Thymus (tissue), 11 donors: Measurements from ENCODE around the gene RUNX2. TPM values are rescaled to one million over a fixed set of nuclear protein-coding genes. Genes with fewer than 3 reads are reported as not detected.

Source experiments
- DNase-seq, 9 donors: peaks; one replicate each; pipeline ENCODE4 v3.0.0-alpha.2; 2013; ENCODE audit warnings: low spot score in 9 of 9, low read depth in 6 of 9, missing footprints in 1 of 9
- H3K27ac ChIP-seq, 2 donors: one replicate each; pipeline ENCODE4 v1.5.1; 2013; ENCODE audit warnings: control low read depth in 1 of 2, low read depth in 1 of 2, low read length in 1 of 2, mild to moderate bottlenecking in 1 of 2, moderate library complexity in 1 of 2
- H3K27me3 ChIP-seq, 2 donors: one replicate each; pipeline ENCODE4 v1.5.1; 2013; ENCODE audit warnings: low read length in 1 of 2; ENCODE audit not compliant: control insufficient read depth in 2 of 2, insufficient read depth in 1 of 2
- H3K36me3 ChIP-seq, 2 donors: one replicate each; pipeline ENCODE4 v1.5.1; 2013; ENCODE audit warnings: low read length in 1 of 2, mild to moderate bottlenecking in 1 of 2, moderate library complexity in 1 of 2; ENCODE audit not compliant: control insufficient read depth in 2 of 2, insufficient read depth in 2 of 2
- H3K4me1 ChIP-seq, 2 donors: one replicate each; pipeline ENCODE4 v1.5.1; 2013; ENCODE audit warnings: low read length in 2 of 2; ENCODE audit not compliant: control insufficient read depth in 2 of 2, insufficient read depth in 2 of 2
- H3K4me3 ChIP-seq, 2 donors: one replicate each; pipeline ENCODE4 v1.5.1; 2013; ENCODE audit warnings: low read length in 2 of 2, control low read depth in 1 of 2, mild to moderate bottlenecking in 1 of 2
- H3K9me3 ChIP-seq, 2 donors: one replicate each; pipeline ENCODE4 v1.5.1; 2013; ENCODE audit warnings: low read length in 1 of 2, mild to moderate bottlenecking in 1 of 2; ENCODE audit not compliant: control insufficient read depth in 2 of 2, insufficient read depth in 1 of 2
- WGBS: extraction: QIAGEN DNeasy Blood & Tissue Kit; methylation state at CpG from one replicate; pipeline ENCODE4 v1.1.7; 2013; 5-methylcytosine and 5-hydroxymethylcytosine counted together
- polyA plus RNA-seq: library from polyadenylated mRNA; stranded (reverse); fragments of 200-250 nt; gene quantifications from one replicate; pipeline ENCODE4 v1.2.3, GENCODE V29; 2013
- total RNA-seq: library from RNA; stranded (reverse); fragments of 120-200 nt; gene quantifications from one replicate; pipeline ENCODE4 v1.2.4, GENCODE V29; 2013
- donor health status: healthy.

RUNX2 gene
- total and polyA plus RNA-seq, 2 donors: 3.7 to 7.1 TPM

GRCh38 chr6:45415315-45415714, 87.2 kb downstream of the RUNX2 start:
- Histone ChIP-seq H3K27me3 (peaks cover 22 to 24% of the 10 kb centered on the region in 2 donors), H3K4me3 (no peak overlapping the region), H3K36me3 (no peaks in the 10 kb centered on the region), H3K9me3 (no peaks in the 10 kb centered on the region), H3K27ac (no peak overlapping the region), H3K4me1 (peaks cover 7 to 13% of the 10 kb centered on the region in 2 donors)
- WGBS: 31% methylated on average over 2 of the region's 2 CpGs
- DNase-seq: no peak

- 77% methylated on average over 3 of the region's 3 CpGs for WGBS
- Histone ChIP-seq H3K27me3 (peaks cover 26 to 30% of the 10 kb centered on the region in 2 donors), H3K9me3 (no peaks in the 10 kb centered on the region), H3K27ac (no peak overlapping the region), H3K4me1 (peaks cover 8 to 19% of the 10 kb centered on the region in 2 donors), H3K36me3 (no peaks in the 10 kb centered on the region), H3K4me3 (no peak overlapping the region)
- no peak for DNase-seq
Observed at GRCh38 chr6:45415788-45416518, 87.8 kb downstream of the RUNX2 start.

- Histone ChIP-seq H3K4me1 (peaks cover 12 to 26% of the 10 kb centered on the region in 2 donors), H3K36me3 (no peaks in the 10 kb centered on the region), H3K9me3 (no peaks in the 10 kb centered on the region), H3K27me3 (peaks cover 33 to 38% of the 10 kb centered on the region in 2 donors), H3K27ac (no peak overlapping the region), H3K4me3 (no peak overlapping the region)
- WGBS: 96% methylated on average over 2 of the region's 2 CpGs
- no peak for DNase-seq
Observed at GRCh38 chr6:45416700-45417099, 88.6 kb downstream of the RUNX2 start.

- 91% methylated on average over 2 of the region's 2 CpGs for WGBS
- Histone ChIP-seq H3K27ac (no peak overlapping the region), H3K9me3 (no peaks in the 10 kb centered on the region), H3K36me3 (no peaks in the 10 kb centered on the region), H3K4me3 (no peak overlapping the region), H3K4me1 (peaks cover 12 to 32% of the 10 kb centered on the region in 2 donors), H3K27me3 (peaks cover 38 to 44% of the 10 kb centered on the region in 2 donors)
- DNase-seq: no peak
Observed at GRCh38 chr6:45417436-45417835, 89.3 kb downstream of the RUNX2 start.

GRCh38 chr6:45419571-45420082, 91.5 kb downstream of the RUNX2 start:
- peaks cover 54 to 66% of the 10 kb centered on the region in 2 donors for H3K27me3 ChIP-seq
- peaks cover 17 to 45% of the 10 kb centered on the region in 2 donors for H3K4me1 ChIP-seq
- no peaks in the 10 kb centered on the region for H3K9me3 ChIP-seq
- peak in 3 of 9 donors; percentile 40 to 70 (median 49) for DNase-seq
- peak overlapping the region; percentile 24 to 33 for H3K4me3 ChIP-seq
- no peaks in the 10 kb centered on the region for H3K36me3 ChIP-seq
- H3K27ac ChIP-seq: no peak overlapping the region
- WGBS: under 1% methylated on average over 38 of the region's 38 CpGs

- WGBS: 2% methylated on average over 40 of the region's 40 CpGs
- Histone ChIP-seq H3K27ac (no peak overlapping the region), H3K4me1 (peaks cover 17 to 45% of the 10 kb centered on the region in 2 donors), H3K9me3 (no peaks in the 10 kb centered on the region), H3K36me3 (no peaks in the 10 kb centered on the region), H3K27me3 (peaks cover 54 to 69% of the 10 kb centered on the region in 2 donors), H3K4me3 (peak overlapping the region; percentile 15 to 24)
- peak in 1 of 9 donors; percentile 66 for DNase-seq
Observed at GRCh38 chr6:45420083-45420908, 92.2 kb downstream of the RUNX2 start.

- peaks cover 17 to 45% of the 10 kb centered on the region in 2 donors for H3K4me1 ChIP-seq
- H3K27me3 ChIP-seq: peaks cover 54 to 67% of the 10 kb centered on the region in 2 donors
- H3K4me3 ChIP-seq: peak overlapping the region; percentile 45 to 55
Observed at GRCh38 chr6:45420909-45421708, 93.0 kb downstream of the RUNX2 start.

GRCh38 chr6:45421709-45422502, 93.8 kb downstream of the RUNX2 start:
- Histone ChIP-seq H3K27ac (peak overlapping the region; percentile 39 to 57), H3K9me3 (no peaks in the 10 kb centered on the region), H3K36me3 (no peaks in the 10 kb centered on the region), H3K4me1 (peaks cover 17 to 45% of the 10 kb centered on the region in 2 donors), H3K4me3 (peak overlapping the region; percentile 55 to 57), H3K27me3 (peaks cover 54 to 69% of the 10 kb centered on the region in 2 donors)
- peak in 3 of 9 donors; percentile 46 to 79 (median 56) for DNase-seq
- WGBS: under 1% methylated on average over 83 of the region's 83 CpGs

More at GRCh38 chr6:45420909-45421708, 93.0 kb downstream of the RUNX2 start:
- Histone ChIP-seq H3K27ac (peak overlapping the region in 1 of 2 donors; percentile 57), H3K9me3 (no peaks in the 10 kb centered on the region), H3K36me3 (no peaks in the 10 kb centered on the region)
- DNase-seq: peak in 1 of 9 donors; percentile 45
- 1% methylated on average over 19 of the region's 19 CpGs for WGBS
